Activated T-helper 2 cell treated with anti-CD3 and anti-CD28 coated beads, Interferon-gamma antibody, Interleukin-2, Interleukin-4, amounts not matched to agents 10 μg/mL and 5 μg/mL and 100 μg/mL, durations not matched to agents 14 hours and 24 hours and 36 hours (primary cell): ENCODE measurements around the gene CCBE1. TPM values are rescaled to one million over a fixed set of nuclear protein-coding genes. Genes with fewer than 3 reads are reported as not detected.

Source experiments
- DNase-seq: peaks from one replicate; pipeline ENCODE4 v3.0.0; 2021; ENCODE audit warnings: low spot score
- H3K27ac Mint-ChIP-seq: one replicate; pipeline ENCODE4 v1.8.0; 2021; ENCODE audit warnings: mixed read lengths
- H3K27me3 Mint-ChIP-seq: one replicate; pipeline ENCODE4 v1.8.0; 2021; ENCODE audit warnings: low read depth, mixed read lengths
- H3K36me3 Mint-ChIP-seq: one replicate; pipeline ENCODE4 v1.8.0; 2021; ENCODE audit warnings: low read depth, mixed read lengths
- H3K4me1 Mint-ChIP-seq: one replicate; pipeline ENCODE4 v1.8.0; 2021; ENCODE audit warnings: low read depth, mixed read lengths
- H3K4me3 Mint-ChIP-seq: one replicate; pipeline ENCODE4 v1.8.0; 2021; ENCODE audit warnings: low read depth, mild to moderate bottlenecking, moderate library complexity, mixed read lengths
- H3K9me3 Mint-ChIP-seq: one replicate; pipeline ENCODE4 v1.8.0; 2021; ENCODE audit warnings: mixed read lengths
- intact Hi-C: fragments of 100-400 bp; cut with micrococcal nuclease; formaldehyde crosslinking; loops from one replicate; pipeline ENCODE4 v1.15.1; 2023
- total RNA-seq: library from RNA; stranded (reverse); gene quantifications from 2 replicates; pipeline ENCODE4 v1.2.3, GENCODE V29; 2022

The CCBE1 gene
- total RNA-seq, 1 donor from 2014 or later, result not detected

DNA sequence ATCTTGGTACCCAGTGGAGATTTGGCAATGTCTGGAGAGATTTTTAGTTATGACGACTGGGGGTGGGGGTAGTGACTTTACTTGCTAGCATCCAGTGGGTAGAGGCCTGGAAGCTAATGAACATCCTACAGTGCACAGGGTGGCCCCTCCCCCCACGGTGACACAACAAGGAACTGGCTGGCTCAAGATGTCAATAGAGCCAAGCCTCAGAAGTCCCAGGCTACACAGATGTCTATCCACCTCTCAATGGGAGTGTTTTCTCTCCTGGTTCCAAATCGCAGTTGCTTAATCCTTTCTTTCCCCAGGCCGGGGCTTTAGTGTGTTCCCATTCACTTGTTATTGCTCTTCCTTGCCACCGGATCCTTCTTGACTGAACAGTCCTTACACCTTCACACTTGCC lies 9.3 kb upstream of the CCBE1 start:
- DNase-seq, result no peak
- Mint-ChIP-seq H3K9me3 (no peaks in the 10 kb centered on the region), H3K4me1 (no peaks in the 10 kb centered on the region), H3K27me3 (no peaks in the 10 kb centered on the region), H3K36me3 (no peaks in the 10 kb centered on the region), H3K27ac (no peak overlapping the region), H3K4me3 (no peak overlapping the region)
- intact Hi-C loops, result no loop called here

DNA sequence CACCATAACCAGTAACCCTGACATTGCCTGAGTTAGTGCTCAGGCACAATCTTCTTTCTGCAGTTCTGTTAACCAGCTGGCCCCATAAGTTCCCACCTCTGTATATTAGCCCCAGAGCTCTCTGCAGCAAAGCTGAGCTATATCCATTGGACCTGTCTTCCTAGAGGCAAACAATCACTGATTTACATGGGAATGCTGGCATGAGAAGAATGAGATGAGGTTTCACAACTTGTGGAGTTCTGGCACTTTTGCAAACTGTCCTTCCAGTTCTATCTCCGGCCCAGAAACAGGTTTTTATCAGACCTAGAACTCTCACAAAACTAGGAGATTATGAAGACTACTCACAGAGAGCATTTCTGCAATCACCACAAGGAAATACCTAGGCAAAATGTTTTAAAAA lies 7.9 kb upstream of the CCBE1 start:
- Mint-ChIP-seq H3K9me3 (no peaks in the 10 kb centered on the region), H3K27me3 (peaks cover 9% of the 10 kb centered on the region), H3K27ac (no peak overlapping the region), H3K36me3 (no peaks in the 10 kb centered on the region), H3K4me3 (no peak overlapping the region), H3K4me1 (no peaks in the 10 kb centered on the region)
- DNase-seq, result no peak
- intact Hi-C loops, result no loop called here

DNA sequence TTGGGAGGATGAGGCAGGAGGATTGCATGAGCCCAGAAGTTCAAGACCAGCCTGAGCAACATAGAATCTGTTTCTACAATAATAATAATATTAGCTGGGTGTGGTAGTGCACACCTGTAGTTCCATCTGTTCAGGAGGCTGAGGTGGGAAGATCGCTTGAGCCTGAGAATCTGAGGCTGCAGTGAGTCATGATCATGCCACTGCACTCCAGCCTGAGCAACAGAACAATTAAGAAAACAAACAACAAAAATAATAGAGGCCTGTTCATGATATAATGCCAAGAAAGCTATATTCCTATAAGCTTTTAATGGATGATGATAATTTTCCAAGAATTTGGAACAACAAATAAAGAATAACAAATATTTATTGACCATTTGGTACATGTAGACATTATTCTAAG lies 6.9 kb upstream of the CCBE1 start:
- H3K27ac Mint-ChIP-seq, result no peak overlapping the region
- no peaks in the 10 kb centered on the region for H3K36me3 Mint-ChIP-seq
- DNase-seq, result no peak
- H3K4me3 Mint-ChIP-seq, result no peak overlapping the region
- no peaks in the 10 kb centered on the region for H3K9me3 Mint-ChIP-seq
- intact Hi-C loops, result no loop called here
- peaks cover 16% of the 10 kb centered on the region for H3K27me3 Mint-ChIP-seq
- no peaks in the 10 kb centered on the region for H3K4me1 Mint-ChIP-seq

DNA sequence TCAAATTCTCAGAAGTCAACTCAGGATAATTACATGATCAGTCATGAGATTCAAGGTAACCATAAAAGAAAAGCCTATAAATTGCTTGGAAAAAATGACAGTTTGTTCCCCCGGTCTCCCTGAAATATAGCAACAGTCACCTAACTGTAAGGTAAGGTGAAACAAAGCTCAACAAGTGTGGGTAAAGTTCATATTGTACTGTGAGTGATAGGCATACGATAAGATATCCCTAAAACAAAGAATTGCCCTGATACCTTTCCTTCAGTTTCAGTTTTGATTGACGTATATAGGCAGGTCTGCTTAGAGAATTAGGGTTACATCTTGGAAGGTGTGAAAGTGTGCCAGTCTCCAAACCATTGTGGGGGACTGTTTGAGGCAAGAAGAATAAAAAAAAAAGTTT lies 4.0 kb upstream of the CCBE1 start:
- Mint-ChIP-seq H3K4me3 (no peak overlapping the region), H3K27ac (no peak overlapping the region), H3K9me3 (no peaks in the 10 kb centered on the region), H3K36me3 (no peaks in the 10 kb centered on the region), H3K4me1 (peaks cover 3% of the 10 kb centered on the region), H3K27me3 (peaks cover 37% of the 10 kb centered on the region)
- no peak for DNase-seq
- intact Hi-C loops, result no loop called here

DNA sequence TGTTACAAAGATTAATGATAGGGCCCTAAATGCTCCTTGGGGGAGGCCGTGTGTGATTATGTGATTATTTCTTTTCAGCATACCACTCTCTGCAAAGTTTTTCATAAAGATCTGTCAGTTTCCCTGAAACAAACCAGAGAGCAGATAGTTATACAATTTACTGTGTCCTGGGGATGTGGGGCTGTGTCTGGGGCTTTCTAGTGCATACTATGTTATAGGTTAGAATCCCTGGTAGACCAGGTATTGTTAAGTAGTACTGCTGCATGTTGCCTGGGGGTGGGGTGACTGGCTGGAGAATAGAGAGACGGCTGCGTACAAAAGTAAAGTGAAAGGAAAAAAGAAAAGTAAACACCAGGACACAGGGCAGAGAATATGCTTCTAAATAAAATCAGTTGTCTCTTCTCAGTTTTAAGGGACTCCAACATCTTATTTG lies 3.3 kb upstream of the CCBE1 start:
- H3K4me3 Mint-ChIP-seq, result no peak overlapping the region
- peaks cover 4% of the 10 kb centered on the region for H3K4me1 Mint-ChIP-seq
- H3K27me3 Mint-ChIP-seq, result peaks cover 44% of the 10 kb centered on the region
- intact Hi-C loops, result no loop called here
- H3K27ac Mint-ChIP-seq, result no peak overlapping the region
- no peaks in the 10 kb centered on the region for H3K9me3 Mint-ChIP-seq
- no peak for DNase-seq
- H3K36me3 Mint-ChIP-seq, result no peaks in the 10 kb centered on the region

DNA sequence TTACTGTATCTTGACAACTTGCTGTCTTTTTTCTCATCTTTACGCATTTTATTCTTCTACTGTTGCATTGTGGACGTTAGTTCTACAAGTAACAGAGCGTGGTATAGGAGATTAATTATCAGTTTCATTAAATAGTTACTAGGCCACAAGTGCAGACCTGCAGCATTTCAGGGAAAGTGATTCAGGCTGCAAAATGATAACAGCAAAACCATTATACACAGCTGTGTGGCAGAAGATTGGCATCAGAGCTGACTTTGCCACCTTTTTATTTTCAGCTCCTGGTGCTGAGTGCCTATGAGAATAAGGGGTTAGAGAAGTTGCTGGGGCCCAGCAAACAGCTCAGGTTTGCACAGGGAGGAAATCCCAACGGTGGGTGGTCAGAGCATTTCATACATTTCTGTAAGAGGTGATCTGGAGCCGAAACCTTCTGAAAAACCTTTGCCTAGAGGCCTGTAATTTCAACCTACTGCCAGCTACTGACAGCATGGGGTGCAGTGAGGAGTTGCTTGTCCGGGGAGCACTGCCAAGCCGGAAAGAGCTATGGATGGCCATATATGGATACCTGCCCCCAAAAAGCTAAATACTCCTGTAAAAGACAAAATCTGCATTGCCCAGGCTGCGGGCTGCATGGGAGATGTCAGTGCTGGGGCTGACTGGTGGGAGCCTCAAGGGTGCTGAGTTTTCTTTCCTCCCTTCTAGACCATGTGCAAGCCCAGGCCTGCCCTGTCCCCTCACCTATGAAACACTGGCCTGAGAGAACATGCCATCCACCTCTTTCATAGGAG lies 2.7 kb upstream of the CCBE1 start:
- H3K4me1 Mint-ChIP-seq, result peaks cover 4% of the 10 kb centered on the region
- H3K4me3 Mint-ChIP-seq, result no peak overlapping the region
- H3K27ac Mint-ChIP-seq, result no peak overlapping the region
- no peaks in the 10 kb centered on the region for H3K36me3 Mint-ChIP-seq
- H3K9me3 Mint-ChIP-seq, result no peaks in the 10 kb centered on the region
- peaks cover 50% of the 10 kb centered on the region for H3K27me3 Mint-ChIP-seq
- no peak for DNase-seq
- intact Hi-C loops, result loop anchor here (5.0 kb wide), 2 partner anchors 122 to 433 kb away; no protein-coding TSS in a partner anchor

DNA sequence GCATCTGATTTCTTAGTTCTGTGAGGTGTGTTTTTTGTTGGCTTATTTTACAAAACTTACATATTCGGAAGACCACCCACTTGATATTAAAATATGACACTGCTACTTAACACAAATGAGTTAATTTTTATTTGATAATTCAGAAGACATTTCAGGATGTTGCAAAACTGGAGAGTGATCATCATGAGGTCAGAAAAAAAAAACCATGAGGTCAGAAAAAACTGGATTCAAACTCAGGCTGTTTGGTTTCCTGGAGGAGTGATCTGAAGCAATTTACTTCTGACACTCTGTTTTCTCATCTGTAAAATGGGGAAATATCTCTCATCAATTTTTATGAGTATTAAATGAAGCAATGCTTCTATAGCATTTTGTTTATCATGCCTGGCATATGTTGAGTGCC lies 1.8 kb upstream of the CCBE1 start:
- no peak for DNase-seq
- H3K4me1 Mint-ChIP-seq, result peaks cover 4% of the 10 kb centered on the region
- intact Hi-C loops, result loop anchor here (5.0 kb wide), 2 partner anchors 123 to 432 kb away; no protein-coding TSS in a partner anchor
- no peak overlapping the region for H3K27ac Mint-ChIP-seq
- H3K36me3 Mint-ChIP-seq, result no peaks in the 10 kb centered on the region
- H3K27me3 Mint-ChIP-seq, result peaks cover 58% of the 10 kb centered on the region
- no peaks in the 10 kb centered on the region for H3K9me3 Mint-ChIP-seq
- no peak overlapping the region for H3K4me3 Mint-ChIP-seq

DNA sequence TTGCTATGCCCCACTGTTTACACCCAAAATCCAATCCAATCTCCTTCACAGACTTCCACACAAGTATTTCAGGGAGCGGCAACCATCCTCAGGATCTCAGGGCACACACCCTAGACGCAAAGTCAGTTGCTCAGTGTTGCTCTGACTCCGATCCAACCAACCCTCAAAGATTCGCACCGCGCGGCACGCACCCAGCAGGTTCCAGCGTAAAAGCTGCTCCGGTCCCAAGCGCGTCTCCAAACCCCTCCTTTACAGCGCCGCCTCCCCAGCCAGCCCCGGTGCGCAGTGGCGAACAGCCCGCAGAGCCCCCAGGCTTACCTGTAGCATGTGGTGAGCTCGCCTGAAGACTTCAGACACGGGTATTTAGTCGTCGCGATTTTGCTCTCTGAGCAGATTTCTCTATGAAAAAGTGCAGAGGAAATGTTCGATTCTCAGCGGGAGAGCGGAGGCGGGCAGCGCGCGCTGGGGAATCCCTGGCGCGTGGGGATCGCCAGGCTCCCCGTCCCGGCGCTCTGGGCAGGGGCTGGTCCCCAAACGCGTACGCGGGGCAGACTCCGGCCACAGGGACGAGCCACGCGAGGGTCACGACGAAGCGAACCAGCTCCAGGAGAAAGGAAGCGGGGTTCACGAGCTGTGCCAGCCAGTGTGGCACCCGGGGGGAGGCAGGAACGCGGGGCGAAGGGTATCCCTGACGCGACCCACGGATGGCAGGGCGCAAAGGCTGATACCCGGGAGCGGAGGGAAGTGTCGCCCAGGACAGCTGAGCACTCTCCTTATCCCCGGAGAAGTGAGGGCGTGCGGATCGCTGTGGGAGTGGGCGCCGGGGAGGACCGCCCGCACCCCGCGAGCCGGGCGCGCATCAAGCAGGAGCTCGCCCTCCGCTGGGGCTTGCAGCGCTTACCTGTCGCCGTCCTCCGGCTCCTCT lies 650 bp downstream of the CCBE1 start:
- Mint-ChIP-seq H3K36me3 (no peaks in the 10 kb centered on the region), H3K4me1 (peaks cover 4% of the 10 kb centered on the region), H3K27me3 (peaks cover 67% of the 10 kb centered on the region), H3K4me3 (no peak overlapping the region), H3K9me3 (no peaks in the 10 kb centered on the region), H3K27ac (no peak overlapping the region)
- intact Hi-C loops, result loop anchor here (5.0 kb wide), 2 partner anchors 126 to 429 kb away; no protein-coding TSS in a partner anchor
- no peak for DNase-seq

DNA sequence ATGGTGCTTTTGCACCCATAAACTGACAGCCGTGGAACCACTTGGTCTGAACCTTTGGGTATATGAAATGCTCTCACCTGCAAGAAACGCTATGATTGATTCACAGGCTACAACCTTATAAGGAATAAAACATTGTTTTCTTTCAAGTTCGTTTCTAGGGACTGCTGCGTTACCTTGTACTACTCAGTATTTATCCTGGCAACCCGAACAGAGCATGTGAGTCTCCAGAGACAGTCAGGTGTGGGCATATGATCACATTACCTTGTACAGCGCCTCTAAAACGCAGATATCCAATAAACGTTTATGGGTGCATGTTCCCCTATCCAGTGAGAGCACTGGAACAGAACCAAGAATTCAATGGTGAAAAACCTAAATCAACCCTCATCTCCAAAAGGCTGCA lies 1.7 kb downstream of the CCBE1 start:
- intact Hi-C loops, result loop anchor here (5.0 kb wide), 2 partner anchors 127 to 428 kb away; no protein-coding TSS in a partner anchor
- peaks cover 4% of the 10 kb centered on the region for H3K4me1 Mint-ChIP-seq
- peaks cover 67% of the 10 kb centered on the region for H3K27me3 Mint-ChIP-seq

DNA sequence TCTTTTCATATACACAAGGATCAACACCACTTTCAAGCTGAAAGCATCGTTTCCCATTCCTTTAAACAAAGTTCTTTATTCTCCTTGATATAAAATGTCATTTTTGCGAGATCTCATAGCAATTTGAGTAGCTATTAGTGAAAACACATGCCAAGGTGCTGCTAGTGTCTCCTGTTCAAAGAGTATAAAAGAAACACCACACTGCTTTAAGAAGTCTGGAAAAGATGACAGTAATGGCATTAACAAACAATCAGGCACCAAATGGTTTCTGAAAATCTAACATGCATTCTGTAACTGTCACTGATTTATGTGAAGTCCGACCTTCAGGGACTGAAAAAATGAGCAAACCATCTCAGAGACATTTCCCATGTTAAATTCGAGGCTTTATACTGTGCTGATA lies 2.4 kb downstream of the CCBE1 start:
- H3K4me1 Mint-ChIP-seq, result peaks cover 4% of the 10 kb centered on the region
- intact Hi-C loops, result loop anchor here (5.0 kb wide), 2 partner anchors 127 to 428 kb away; no protein-coding TSS in a partner anchor
- peaks cover 66% of the 10 kb centered on the region for H3K27me3 Mint-ChIP-seq
- H3K4me3 Mint-ChIP-seq, result no peak overlapping the region
- no peak overlapping the region for H3K27ac Mint-ChIP-seq
- H3K36me3 Mint-ChIP-seq, result no peaks in the 10 kb centered on the region
- H3K9me3 Mint-ChIP-seq, result no peaks in the 10 kb centered on the region
- DNase-seq, result no peak

More for the DNA sequence above, 1.7 kb downstream of the CCBE1 start:
- Mint-ChIP-seq H3K27ac (no peak overlapping the region), H3K4me3 (no peak overlapping the region), H3K9me3 (no peaks in the 10 kb centered on the region), H3K36me3 (no peaks in the 10 kb centered on the region)
- no peak for DNase-seq

DNA sequence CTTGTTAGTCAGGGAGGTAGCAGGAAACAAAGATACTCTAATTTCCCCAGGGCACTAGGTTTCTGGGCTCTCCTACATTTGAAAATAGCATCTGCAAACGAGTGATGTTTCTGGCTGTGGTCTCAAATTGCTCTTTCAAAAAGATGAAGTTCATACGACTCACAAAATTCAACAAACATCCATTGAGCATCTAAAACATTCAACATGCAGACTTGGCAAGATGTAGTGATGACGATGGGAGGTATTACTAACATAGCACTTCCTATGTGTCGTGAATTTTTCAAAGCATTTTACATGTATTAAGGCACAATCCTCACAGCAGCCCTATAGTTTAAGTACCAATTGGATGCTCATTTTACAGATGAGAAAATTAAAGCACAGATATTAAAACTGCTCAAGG lies 5.2 kb downstream of the CCBE1 start:
- Mint-ChIP-seq H3K4me1 (peaks cover 4% of the 10 kb centered on the region), H3K27ac (no peak overlapping the region), H3K27me3 (peaks cover 54% of the 10 kb centered on the region), H3K36me3 (no peaks in the 10 kb centered on the region), H3K9me3 (no peaks in the 10 kb centered on the region), H3K4me3 (no peak overlapping the region)
- intact Hi-C loops, result no loop called here
- no peak for DNase-seq

DNA sequence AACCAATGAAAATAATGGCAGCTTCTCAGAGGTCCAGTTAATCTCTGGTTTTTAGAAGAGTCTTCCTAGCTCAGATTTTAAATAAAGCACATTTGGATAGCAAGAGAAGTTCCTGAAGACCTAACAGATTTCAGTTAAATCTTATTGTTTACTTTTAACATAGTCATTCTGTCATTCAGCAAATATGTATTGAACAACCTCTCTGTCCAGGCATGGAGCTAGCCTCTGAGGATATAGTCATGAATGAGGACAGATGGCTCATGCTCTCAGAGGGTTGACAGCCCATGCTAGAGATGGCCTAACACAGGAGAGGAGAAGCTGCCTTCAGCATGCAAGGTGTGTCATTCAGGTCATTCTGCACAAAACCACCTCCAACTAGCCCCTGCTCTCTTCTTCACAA lies 6.2 kb downstream of the CCBE1 start:
- Mint-ChIP-seq H3K27ac (no peak overlapping the region), H3K9me3 (no peaks in the 10 kb centered on the region), H3K27me3 (peaks cover 46% of the 10 kb centered on the region), H3K4me1 (no peaks in the 10 kb centered on the region), H3K36me3 (no peaks in the 10 kb centered on the region), H3K4me3 (no peak overlapping the region)
- intact Hi-C loops, result no loop called here
- no peak for DNase-seq
